PC-3 (cell line): Measurements from ENCODE around the gene NPAS2. TPM values are rescaled to one million over a fixed set of nuclear protein-coding genes. Genes with fewer than 3 reads are reported as not detected.

Source experiments
- ATAC-seq: fragments of 200-7000 bp; cut with Tn5 transposase; 2 replicates; pipeline ENCODE4 v1.9.1; 2020; ENCODE audit warnings: mild to moderate bottlenecking, moderate library complexity
- BruUV-seq: library from RNA; stranded (reverse); fragments of 400-500 nt; replicated peaks from 2 replicates; lab custom pipeline; 2021; lab: Mats Ljungman, UMichigan
- CTCF ChIA-PET: fragments of 300-600 bp; sonication (Branson Sonifier 250); formaldehyde crosslinking; loops from one replicate; lab custom pipeline; 2022; ENCODE audit warnings: antibody characterized with exemption; lab: Charles Lee
- POLR2A ChIA-PET: fragments of 300-600 bp; sonication (Branson Sonifier 250); formaldehyde crosslinking; loops from one replicate; lab custom pipeline; 2022; ENCODE audit warnings: antibody characterized with exemption; ENCODE audit not compliant: unreplicated experiment; lab: Charles Lee
- DNase-seq: peaks from one replicate; pipeline ENCODE4 v3.0.0-alpha.2; 2015
- H2AFZ ChIP-seq: fragments of 300-600 bp; sonication (generic); 2 replicates; pipeline ENCODE4 v1.6.0; 2016; ENCODE audit warnings: antibody characterized with exemption, low read length
- H3F3A ChIP-seq: fragments of 300-600 bp; sonication (generic); one replicate; pipeline ENCODE4 v1.6.0; 2017; ENCODE audit warnings: antibody characterized with exemption, low read length, control low read depth, mild to moderate bottlenecking; ENCODE audit not compliant: unreplicated experiment
- H3K27ac ChIP-seq: fragments of 300-600 bp; sonication (generic); 2 replicates; pipeline ENCODE4 v1.5.1; 2016; ENCODE audit warnings: mild to moderate bottlenecking, low read length
- H3K27me3 ChIP-seq: fragments of 300-600 bp; sonication (generic); 2 replicates; pipeline ENCODE4 v1.6.1; 2016; ENCODE audit warnings: low read length, mixed read lengths
- H3K36me3 ChIP-seq: fragments of 300-600 bp; sonication (generic); 2 replicates; pipeline ENCODE4 v1.6.1; 2016; ENCODE audit warnings: low read depth, mixed run types, low read length, mixed read lengths
- H3K4me1 ChIP-seq: fragments of 300-600 bp; sonication (generic); 2 replicates; pipeline ENCODE4 v1.5.1; 2016; ENCODE audit warnings: low read length; ENCODE audit not compliant: insufficient read depth
- H3K4me2 ChIP-seq: fragments of 300-600 bp; sonication (generic); 2 replicates; pipeline ENCODE4 v1.6.0; 2016; ENCODE audit warnings: low read length
- H3K4me3 ChIP-seq: fragments of 300-600 bp; sonication (generic); 2 replicates; pipeline ENCODE4 v1.5.1; 2016; ENCODE audit warnings: mild to moderate bottlenecking, low read length, mixed read lengths
- H3K79me2 ChIP-seq: fragments of 300-600 bp; sonication (generic); 2 replicates; pipeline ENCODE4 v1.6.1; 2017; ENCODE audit warnings: low read length, mixed read lengths
- H3K9ac ChIP-seq: fragments of 300-600 bp; sonication (generic); 2 replicates; pipeline ENCODE4 v1.6.0; 2016; ENCODE audit warnings: mild to moderate bottlenecking, low read length
- H3K9me2 ChIP-seq: fragments of 300-600 bp; sonication (generic); replicated peaks from 2 replicates; pipeline ENCODE4 v1.6.1; 2016; ENCODE audit warnings: mixed run types, low read length, mixed read lengths
- H3K9me3 ChIP-seq: fragments of 300-600 bp; sonication (generic); 2 replicates; pipeline ENCODE4 v1.6.1; 2016; ENCODE audit warnings: low read length, mixed read lengths
- H4K20me1 ChIP-seq: fragments of 300-600 bp; sonication (generic); 2 replicates; pipeline ENCODE4 v1.6.1; 2016; ENCODE audit warnings: low read length, mixed read lengths
- CTCF ChIP-seq: fragments of 300-600 bp; sonication (generic); conservative IDR thresholded peaks from 2 replicates; pipeline ENCODE4 v1.5.1; 2017; ENCODE audit warnings: antibody characterized with exemption, low read depth, mild to moderate bottlenecking, low read length
- EZH2 ChIP-seq: fragments of 300-600 bp; sonication (generic); IDR thresholded peaks from one replicate; pipeline ENCODE4 v1.6.1; 2017; ENCODE audit warnings: antibody characterized with exemption, mild to moderate bottlenecking, low read length; ENCODE audit not compliant: unreplicated experiment
- EZH2phosphoT487 ChIP-seq: fragments of 300-600 bp; sonication (generic); IDR thresholded peaks from 2 replicates; pipeline ENCODE4 v1.6.1; 2018; ENCODE audit warnings: mild to moderate bottlenecking, antibody characterized with exemption, low read length, borderline replicate concordance
- intact Hi-C: fragments of 100-400 bp; cut with micrococcal nuclease; formaldehyde crosslinking; loops from 2 replicates; pipeline ENCODE4 v1.9.0; 2023
- total RNA-seq: library from RNA; depleted of rRNA; stranded (reverse); fragments of >200 nt; gene quantifications from 2 replicates; pipeline ENCODE4 v1.2.3, GENCODE V29; 2014

NPAS2 gene
- total RNA-seq, 1 experiment from 2014 or later, result 55.4 TPM

GRCh38 chr2:100990166-100990565 is 170.2 kb downstream of the NPAS2 start:
- ChIA-PET CTCF (no interaction called here), POLR2A (no interaction called here)
- Histone ChIP-seq H3K9me2 (no peaks in the 10 kb centered on the region), H3K36me3 (peaks cover 48% of the 10 kb centered on the region), H3K4me3 (no peak overlapping the region), H3K27ac (no peak overlapping the region), H4K20me1 (peaks cover 6% of the 10 kb centered on the region; the same call in 1 of the 2 replicates), H3K27me3 (no peaks in the 10 kb centered on the region), H2AFZ (no peak overlapping the region), H3K4me1 (no peaks in the 10 kb centered on the region), H3K9ac (no peak overlapping the region), H3F3A (no peaks in the 10 kb centered on the region), H3K4me2 (no peak overlapping the region), H3K79me2 (no peaks in the 10 kb centered on the region), H3K9me3 (no peaks in the 10 kb centered on the region)
- no peak for TF ChIP-seq CTCF
- no peak for TF ChIP-seq EZH2
- no peak for TF ChIP-seq EZH2phosphoT487
- BruUV-seq, result no TSS peak
- no peak for DNase-seq
- intact Hi-C loops, result no loop called here
- 0 out of 2 replicates have a peak, but pooled peaks have one; percentile 12 for ATAC-seq

GRCh38 chr2:100990650-100991403 is 170.9 kb downstream of the NPAS2 start:
- no peak overlapping the region for H3K9ac ChIP-seq
- H3K79me2 ChIP-seq, result no peaks in the 10 kb centered on the region
- H3K36me3 ChIP-seq, result peaks cover 48% of the 10 kb centered on the region
- ATAC-seq (no peak), DNase-seq (no peak)
- H2AFZ ChIP-seq, result no peak overlapping the region
- H3K4me2 ChIP-seq, result no peak overlapping the region
- CTCF ChIA-PET, result no interaction called here
- H3K27ac ChIP-seq, result no peak overlapping the region
- no peaks in the 10 kb centered on the region for H3F3A ChIP-seq
- no TSS peak for BruUV-seq
- no peaks in the 10 kb centered on the region for H3K9me2 ChIP-seq
- intact Hi-C loops, result no loop called here
- no peak overlapping the region for H3K4me3 ChIP-seq
- TF ChIP-seq EZH2phosphoT487 (no peak), CTCF (no peak), EZH2 (no peak)
- H3K4me1 ChIP-seq, result no peaks in the 10 kb centered on the region
- H3K9me3 ChIP-seq, result no peaks in the 10 kb centered on the region
- no peaks in the 10 kb centered on the region for H4K20me1 ChIP-seq
- H3K27me3 ChIP-seq, result no peaks in the 10 kb centered on the region
- POLR2A ChIA-PET, result no interaction called here

GRCh38 chr2:100991404-100991773 is 171.4 kb downstream of the NPAS2 start:
- TF ChIP-seq EZH2 (no peak), CTCF (no peak), EZH2phosphoT487 (no peak)
- POLR2A ChIA-PET, result no interaction called here
- CTCF ChIA-PET, result no interaction called here

More at GRCh38 chr2:100991404-100991773, 171.4 kb downstream of the NPAS2 start:
- Histone ChIP-seq H3K9ac (no peak overlapping the region), H3K4me1 (no peaks in the 10 kb centered on the region), H4K20me1 (no peaks in the 10 kb centered on the region), H3K9me3 (no peaks in the 10 kb centered on the region), H3K27me3 (no peaks in the 10 kb centered on the region), H3K9me2 (no peaks in the 10 kb centered on the region), H2AFZ (no peak overlapping the region), H3K36me3 (peaks cover 51% of the 10 kb centered on the region), H3K4me2 (no peak overlapping the region), H3K79me2 (no peaks in the 10 kb centered on the region), H3K27ac (no peak overlapping the region), H3K4me3 (no peak overlapping the region), H3F3A (no peaks in the 10 kb centered on the region)
- no TSS peak for BruUV-seq
- DNase-seq (no peak), ATAC-seq (no peak)
- intact Hi-C loops, result no loop called here
